Keratinocyte (primary cell): ENCODE measurements around the gene CALY. TPM values are rescaled to one million over a fixed set of nuclear protein-coding genes. Genes with fewer than 3 reads are reported as not detected.

Experiments used
- DNase-seq: peaks from one replicate; pipeline ENCODE4 v3.0.0-alpha.2; 2011; ENCODE audit warnings: low read depth, missing footprints, low spot score
- FAIRE-seq: peaks from 2 replicates; lab custom pipeline; 2011; peaks lifted over from hg19 to GRCh38; lab: Jason Lieb, UNC
- H2AFZ ChIP-seq: 2 replicates; pipeline ENCODE4 v1.6.0; 2012; ENCODE audit warnings: low read length, control low read depth, inconsistent platforms; ENCODE audit not compliant: control insufficient read depth
- H3K27ac ChIP-seq: 2 replicates; pipeline ENCODE4 v1.5.1; 2011; ENCODE audit warnings: low read length; ENCODE audit not compliant: control insufficient read depth, insufficient read depth
- H3K27me3 ChIP-seq: 3 replicates; pipeline ENCODE4 v1.6.0; 2011; ENCODE audit warnings: low read length; ENCODE audit not compliant: control insufficient read depth, insufficient read depth; ENCODE audit errors: extremely low read depth
- H3K36me3 ChIP-seq, 2 experiments: 2 replicates in 1 of 2; 3 replicates in 1 of 2; pipeline ENCODE4 v1.5.1; 2011; ENCODE audit warnings: low read length in 2 of 2, mild to moderate bottlenecking in 1 of 2; ENCODE audit not compliant: control insufficient read depth in 2 of 2, insufficient read depth in 2 of 2; ENCODE audit errors: extremely low read depth in 1 of 2
- H3K4me1 ChIP-seq: 3 replicates; pipeline ENCODE4 v1.5.1; 2011; ENCODE audit warnings: low read length; ENCODE audit not compliant: control insufficient read depth, insufficient read depth; ENCODE audit errors: extremely low read depth
- H3K4me2 ChIP-seq: 3 replicates; pipeline ENCODE4 v1.6.0; 2011; ENCODE audit warnings: low read depth, low read length; ENCODE audit not compliant: control insufficient read depth, insufficient read depth; ENCODE audit errors: extremely low read depth
- H3K4me3 ChIP-seq, 3 experiments: fragments of 200-600 bp in 1 of 3; sonication (generic) in 1 of 3; 2 replicates in 2 of 3; 3 replicates in 1 of 3; pipeline ENCODE4 v1.5.1; 2011 to 2016; ENCODE audit warnings: low read length in 3 of 3, mild to moderate bottlenecking in 3 of 3, control low read depth in 2 of 3, inconsistent platforms in 1 of 3, low read depth in 1 of 3, mixed read lengths in 1 of 3, mixed run types in 1 of 3, moderate library complexity in 1 of 3; ENCODE audit not compliant: control insufficient read depth in 2 of 3, insufficient read depth in 2 of 3; ENCODE audit errors: extremely low read depth in 1 of 3
- H3K79me2 ChIP-seq: 2 replicates; pipeline ENCODE4 v1.6.0; 2012; ENCODE audit warnings: low read length; ENCODE audit not compliant: control insufficient read depth, insufficient read depth
- H3K9ac ChIP-seq: 3 replicates; pipeline ENCODE4 v1.6.0; 2011; ENCODE audit warnings: low read length; ENCODE audit not compliant: control insufficient read depth, insufficient read depth; ENCODE audit errors: extremely low read depth
- H3K9me1 ChIP-seq: 3 replicates; pipeline ENCODE4 v1.6.0; 2011; ENCODE audit warnings: low read length; ENCODE audit not compliant: control insufficient read depth, insufficient read depth; ENCODE audit errors: extremely low read depth
- H3K9me3 ChIP-seq: 2 replicates; pipeline ENCODE4 v1.5.1; 2012; ENCODE audit warnings: low read depth, low read length; ENCODE audit not compliant: control insufficient read depth
- H4K20me1 ChIP-seq: 3 replicates; pipeline ENCODE4 v1.6.0; 2011; ENCODE audit warnings: low read length; ENCODE audit not compliant: control insufficient read depth, insufficient read depth; ENCODE audit errors: extremely low read depth
- CTCF ChIP-seq, 3 experiments: IDR thresholded peaks in 1 of 3; conservative IDR thresholded peaks in 1 of 3; optimal IDR thresholded peaks in 1 of 3; 2 replicates in 2 of 3; 3 replicates in 1 of 3; pipeline versions ENCODE3 to v1.5.1; 2011; ENCODE audit warnings: low read length in 3 of 3, mild to moderate bottlenecking in 3 of 3, moderate library complexity in 2 of 3, control low read depth in 1 of 3, inconsistent platforms in 1 of 3; ENCODE audit not compliant: insufficient read depth in 2 of 3; ENCODE audit errors: extremely low read depth in 1 of 3
- EZH2 ChIP-seq: IDR thresholded peaks from one replicate; pipeline ENCODE4 v1.6.1; 2012; ENCODE audit warnings: inconsistent platforms, mild to moderate bottlenecking, low read length, moderate library complexity
- dilution Hi-C: fragments of 300-500 bp; cut with MboI; formaldehyde crosslinking; loops from one replicate; pipeline ENCODE4 v1.7.0; 2020; ENCODE audit warnings: low sequenced_read_pairs; ENCODE audit not compliant: extremely low pct_ligation_motif_present
- polyA plus RNA-seq, 5 experiments: library from polyadenylated mRNA; depleted of rRNA in 3 of 5; stranded (reverse) in 3 of 5; stranded (forward) in 1 of 5; unstranded in 1 of 5; fragments of >200 nt; gene quantifications; 1 replicate in 1 of 5; 2 replicates in 3 of 5; 3 replicates in 1 of 5; pipeline versions ENCODE4 v1.2.1 to v1.2.3, GENCODE V29; 2011 to 2012; ENCODE audit warnings: missing spikeins in 2 of 5, low read depth in 1 of 5, low replicate concordance in 1 of 5

Gene CALY
- polyA plus RNA-seq, 1 donor (not counting 4 experiments of a cell fraction or from before 2014, with no cell fraction given) = not detected

GRCh38 chr10:133280391-133281059, 56.2 kb downstream of the CALY start:
- H3K4me3 ChIP-seq = no peak overlapping the region
- H3K9me1 ChIP-seq = no peaks in the 10 kb centered on the region
- DNase-seq (no peak), FAIRE-seq (no peak)
- H3K9me3 ChIP-seq = no peaks in the 10 kb centered on the region
- H3K27me3 ChIP-seq = no peaks in the 10 kb centered on the region
- H4K20me1 ChIP-seq = no peaks in the 10 kb centered on the region
- peaks cover 11% of the 10 kb centered on the region for H3K79me2 ChIP-seq
- peaks cover 19 to 31% of the 10 kb centered on the region in 2 experiments for H3K36me3 ChIP-seq
- H3K27ac ChIP-seq = no peak overlapping the region
- peaks cover 27% of the 10 kb centered on the region for H3K4me1 ChIP-seq
- no peak overlapping the region for H3K9ac ChIP-seq
- no peak overlapping the region for H2AFZ ChIP-seq
- TF ChIP-seq EZH2 = no peak
- TF ChIP-seq CTCF (optimal IDR thresholded peaks at IDR 0.05 in 1 of 3, IDR thresholded peaks at IDR 0.05 in 1 of 3, conservative IDR thresholded peaks at IDR 0.05 in 1 of 3; ENCODE audit: extremely low read depth in 1 of 3, insufficient read depth in 2 of 3, low read length in 3 of 3) = no peak
- no peak overlapping the region for H3K4me2 ChIP-seq
- dilution Hi-C loops = no loop called here

GRCh38 chr10:133279326-133280226, 57.1 kb downstream of the CALY start:
- Histone ChIP-seq H3K27me3 (no peaks in the 10 kb centered on the region), H3K27ac (peak overlapping the region; percentile 82), H3K9ac (peak overlapping the region; percentile 65), H3K9me3 (no peaks in the 10 kb centered on the region), H3K4me3 (no peak overlapping the region), H2AFZ (no peak overlapping the region), H3K4me2 (peak overlapping the region; percentile 86), H3K36me3 (peaks cover 16 to 31% of the 10 kb centered on the region in 2 experiments), H3K79me2 (peaks cover 18% of the 10 kb centered on the region), H4K20me1 (no peaks in the 10 kb centered on the region), H3K4me1 (peaks cover 31% of the 10 kb centered on the region), H3K9me1 (no peaks in the 10 kb centered on the region)
- DNase-seq (no peak), FAIRE-seq (no peak)
- TF ChIP-seq CTCF (optimal IDR thresholded peaks at IDR 0.05 in 1 of 3, IDR thresholded peaks at IDR 0.05 in 1 of 3, conservative IDR thresholded peaks at IDR 0.05 in 1 of 3; ENCODE audit: extremely low read depth in 1 of 3, insufficient read depth in 2 of 3, low read length in 3 of 3) = no peak
- no peak for TF ChIP-seq EZH2
- dilution Hi-C loops = no loop called here
